ENCODE data around the gene GRM2.

DNA sequence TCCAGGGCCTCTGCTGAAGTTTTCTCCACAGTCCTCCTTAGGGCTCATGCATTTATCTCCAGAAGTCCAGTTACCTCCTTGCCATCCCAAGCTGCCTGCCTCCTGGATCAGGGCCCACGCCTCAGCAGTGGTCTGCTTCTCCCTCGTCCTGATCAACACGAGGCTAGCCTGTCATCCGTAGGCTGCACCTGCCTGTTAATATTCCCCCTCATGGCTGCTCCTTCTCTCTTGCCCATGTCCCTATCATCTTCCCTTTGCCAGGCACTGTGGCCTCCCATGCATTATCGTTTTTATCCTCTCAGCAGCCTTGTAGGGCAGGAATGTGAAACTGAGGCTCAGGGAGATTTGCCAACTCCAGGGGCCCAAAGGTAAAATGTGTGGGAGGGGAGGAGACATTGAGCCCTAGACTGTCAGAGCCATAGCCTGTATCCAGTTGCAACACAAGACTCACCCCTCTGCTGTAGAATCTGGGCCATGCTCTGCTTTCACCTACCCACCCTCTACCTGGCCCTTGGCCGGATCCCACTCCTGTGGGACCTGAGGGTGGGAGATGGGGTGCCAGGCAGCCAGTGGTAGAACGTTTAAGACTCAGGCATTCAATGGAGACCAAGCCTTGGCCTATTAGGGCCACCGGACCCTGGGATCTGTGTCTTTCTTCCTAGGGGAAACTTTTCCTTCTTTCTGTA lies 4.6 kb downstream of the GRM2 start:
- TF ChIP-seq POLR2AphosphoS5 (IDR thresholded peaks at IDR 0.05) (no peak), EP300 (IDR thresholded peaks at IDR 0.05) (no peak)
- TF ChIP-seq, protein P1, sequence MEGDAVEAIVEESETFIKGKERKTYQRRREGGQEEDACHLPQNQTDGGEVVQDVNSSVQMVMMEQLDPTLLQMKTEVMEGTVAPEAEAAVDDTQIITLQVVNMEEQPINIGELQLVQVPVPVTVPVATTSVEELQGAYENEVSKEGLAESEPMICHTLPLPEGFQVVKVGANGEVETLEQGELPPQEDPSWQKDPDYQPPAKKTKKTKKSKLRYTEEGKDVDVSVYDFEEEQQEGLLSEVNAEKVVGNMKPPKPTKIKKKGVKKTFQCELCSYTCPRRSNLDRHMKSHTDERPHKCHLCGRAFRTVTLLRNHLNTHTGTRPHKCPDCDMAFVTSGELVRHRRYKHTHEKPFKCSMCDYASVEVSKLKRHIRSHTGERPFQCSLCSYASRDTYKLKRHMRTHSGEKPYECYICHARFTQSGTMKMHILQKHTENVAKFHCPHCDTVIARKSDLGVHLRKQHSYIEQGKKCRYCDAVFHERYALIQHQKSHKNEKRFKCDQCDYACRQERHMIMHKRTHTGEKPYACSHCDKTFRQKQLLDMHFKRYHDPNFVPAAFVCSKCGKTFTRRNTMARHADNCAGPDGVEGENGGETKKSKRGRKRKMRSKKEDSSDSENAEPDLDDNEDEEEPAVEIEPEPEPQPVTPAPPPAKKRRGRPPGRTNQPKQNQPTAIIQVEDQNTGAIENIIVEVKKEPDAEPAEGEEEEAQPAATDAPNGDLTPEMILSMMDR (IDR thresholded peaks at IDR 0.05) = no peak

Measured in suprapubic skin (tissue), 4 donors.